ENCODE data around the gene STIMATE.

- TF ChIP-seq CTCF (IDR thresholded peaks at IDR 0.05) (no peak), POLR2A (IDR thresholded peaks at IDR 0.05) (no peak)
Measured at GRCh38 chr3:52824037-52824436, 73.3 kb downstream of the STIMATE start.

All from lower leg skin (tissue), 3 donors.